HEK293 (cell line): Measurements from ENCODE around the gene ANKRD9.

Experiments used
- BCL11A ChIP-seq: fragments of 450-650 bp; formaldehyde crosslinking; IDR thresholded peaks from 2 replicates; pipeline ENCODE4 v1.5.1; 2016; ENCODE audit warnings: low read depth, missing biosample characterization, missing genetic modification characterization
- FEZF1 ChIP-seq: fragments of 450-650 bp; formaldehyde crosslinking; IDR thresholded peaks from 2 replicates; pipeline ENCODE4 v1.5.1; 2016; ENCODE audit warnings: missing biosample characterization, missing genetic modification characterization
- GFI1B ChIP-seq: fragments of 450-650 bp; formaldehyde crosslinking; IDR thresholded peaks from 2 replicates; pipeline ENCODE4 v1.5.1; 2016; ENCODE audit warnings: missing biosample characterization, missing genetic modification characterization
- PRDM1 ChIP-seq: fragments of 450-650 bp; formaldehyde crosslinking; IDR thresholded peaks from 2 replicates; pipeline ENCODE4; 2016; ENCODE audit warnings: missing biosample characterization, missing genetic modification characterization
- SCRT1 ChIP-seq: fragments of 450-650 bp; formaldehyde crosslinking; IDR thresholded peaks from 2 replicates; pipeline ENCODE4 v1.5.1; 2016; ENCODE audit warnings: missing biosample characterization, missing genetic modification characterization, borderline replicate concordance
- SP2 ChIP-seq: fragments of 450-650 bp; formaldehyde crosslinking; IDR thresholded peaks from 2 replicates; pipeline ENCODE4 v1.5.1; 2016; ENCODE audit warnings: missing biosample characterization, missing genetic modification characterization
- YY1 ChIP-seq: fragments of 450-650 bp; formaldehyde crosslinking; IDR thresholded peaks from 2 replicates; pipeline ENCODE4 v1.5.1; 2018; ENCODE audit warnings: missing biosample characterization, missing genetic modification characterization
- ZEB2 ChIP-seq: fragments of 450-650 bp; formaldehyde crosslinking; IDR thresholded peaks from 2 replicates; pipeline ENCODE4 v1.5.1; 2016; ENCODE audit warnings: missing biosample characterization, missing genetic modification characterization
- ZNF266 ChIP-seq: fragments of 450-650 bp; formaldehyde crosslinking; IDR thresholded peaks from 2 replicates; pipeline ENCODE4 v1.5.1; 2016; ENCODE audit warnings: missing biosample characterization, missing genetic modification characterization, low read depth
- ZNF530 ChIP-seq: fragments of 450-650 bp; formaldehyde crosslinking; IDR thresholded peaks from 2 replicates; pipeline ENCODE4 v1.5.1; 2016; ENCODE audit warnings: low read depth, missing biosample characterization, missing genetic modification characterization
- ZNF785 ChIP-seq: fragments of 450-650 bp; formaldehyde crosslinking; IDR thresholded peaks from 2 replicates; pipeline ENCODE4 v1.5.1; 2016; ENCODE audit warnings: missing biosample characterization, missing genetic modification characterization
- TF ChIP-seq, protein P1 (sequence below): fragments of 450-650 bp; formaldehyde crosslinking; IDR thresholded peaks from 2 replicates; pipeline ENCODE4 v1.5.1; 2016; ENCODE audit warnings: missing biosample characterization, missing genetic modification characterization
- TF ChIP-seq, protein P2 (sequence below): fragments of 450-650 bp; formaldehyde crosslinking; IDR thresholded peaks from 2 replicates; pipeline ENCODE4 v1.5.1; 2016; ENCODE audit warnings: missing biosample characterization, missing genetic modification characterization
- TF ChIP-seq, protein P3 (sequence below): fragments of 450-650 bp; formaldehyde crosslinking; IDR thresholded peaks from 2 replicates; pipeline ENCODE4 v1.5.1; 2016; ENCODE audit warnings: missing biosample characterization, missing genetic modification characterization

DNA sequence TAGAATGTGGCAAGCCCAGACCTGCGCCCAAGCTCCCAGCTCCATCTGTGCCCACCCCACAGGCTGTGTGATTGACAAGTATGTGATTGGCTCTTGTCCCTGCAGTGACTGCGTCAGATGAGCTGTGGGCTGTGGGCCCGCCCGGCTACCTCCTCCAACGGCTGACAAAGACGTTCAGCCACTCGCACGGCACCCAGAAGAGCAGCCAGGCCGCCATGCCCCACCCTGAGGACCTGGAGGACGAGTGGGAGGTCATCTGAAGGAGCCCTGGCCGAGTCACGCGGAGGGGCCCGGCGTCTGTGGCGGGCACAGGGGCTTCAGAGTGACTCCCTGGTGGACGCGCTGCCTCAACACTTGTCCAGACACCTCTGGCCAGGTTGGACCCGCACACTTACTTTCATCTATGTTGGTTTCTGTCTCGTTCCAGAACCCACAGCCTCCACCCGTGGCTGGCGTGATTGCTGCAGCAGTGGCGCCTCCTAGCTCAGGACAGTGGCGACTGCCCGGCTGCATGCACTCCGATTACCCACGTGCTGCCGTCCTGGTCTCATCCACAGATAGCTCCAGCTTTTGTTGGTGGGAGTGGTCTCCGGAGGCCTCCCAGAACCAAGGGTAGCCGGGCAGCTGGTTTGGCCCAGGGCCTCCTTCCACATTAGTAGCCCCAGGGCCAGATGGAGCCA is 11.4 kb downstream of the ANKRD9 start:
- no peak for TF ChIP-seq SP2 (tag by site-specific recombination)
- TF ChIP-seq, protein P1, sequence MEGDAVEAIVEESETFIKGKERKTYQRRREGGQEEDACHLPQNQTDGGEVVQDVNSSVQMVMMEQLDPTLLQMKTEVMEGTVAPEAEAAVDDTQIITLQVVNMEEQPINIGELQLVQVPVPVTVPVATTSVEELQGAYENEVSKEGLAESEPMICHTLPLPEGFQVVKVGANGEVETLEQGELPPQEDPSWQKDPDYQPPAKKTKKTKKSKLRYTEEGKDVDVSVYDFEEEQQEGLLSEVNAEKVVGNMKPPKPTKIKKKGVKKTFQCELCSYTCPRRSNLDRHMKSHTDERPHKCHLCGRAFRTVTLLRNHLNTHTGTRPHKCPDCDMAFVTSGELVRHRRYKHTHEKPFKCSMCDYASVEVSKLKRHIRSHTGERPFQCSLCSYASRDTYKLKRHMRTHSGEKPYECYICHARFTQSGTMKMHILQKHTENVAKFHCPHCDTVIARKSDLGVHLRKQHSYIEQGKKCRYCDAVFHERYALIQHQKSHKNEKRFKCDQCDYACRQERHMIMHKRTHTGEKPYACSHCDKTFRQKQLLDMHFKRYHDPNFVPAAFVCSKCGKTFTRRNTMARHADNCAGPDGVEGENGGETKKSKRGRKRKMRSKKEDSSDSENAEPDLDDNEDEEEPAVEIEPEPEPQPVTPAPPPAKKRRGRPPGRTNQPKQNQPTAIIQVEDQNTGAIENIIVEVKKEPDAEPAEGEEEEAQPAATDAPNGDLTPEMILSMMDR (tag by site-specific recombination) = no peak
- TF ChIP-seq GFI1B (tag by site-specific recombination) = no peak
- TF ChIP-seq, protein P2, sequence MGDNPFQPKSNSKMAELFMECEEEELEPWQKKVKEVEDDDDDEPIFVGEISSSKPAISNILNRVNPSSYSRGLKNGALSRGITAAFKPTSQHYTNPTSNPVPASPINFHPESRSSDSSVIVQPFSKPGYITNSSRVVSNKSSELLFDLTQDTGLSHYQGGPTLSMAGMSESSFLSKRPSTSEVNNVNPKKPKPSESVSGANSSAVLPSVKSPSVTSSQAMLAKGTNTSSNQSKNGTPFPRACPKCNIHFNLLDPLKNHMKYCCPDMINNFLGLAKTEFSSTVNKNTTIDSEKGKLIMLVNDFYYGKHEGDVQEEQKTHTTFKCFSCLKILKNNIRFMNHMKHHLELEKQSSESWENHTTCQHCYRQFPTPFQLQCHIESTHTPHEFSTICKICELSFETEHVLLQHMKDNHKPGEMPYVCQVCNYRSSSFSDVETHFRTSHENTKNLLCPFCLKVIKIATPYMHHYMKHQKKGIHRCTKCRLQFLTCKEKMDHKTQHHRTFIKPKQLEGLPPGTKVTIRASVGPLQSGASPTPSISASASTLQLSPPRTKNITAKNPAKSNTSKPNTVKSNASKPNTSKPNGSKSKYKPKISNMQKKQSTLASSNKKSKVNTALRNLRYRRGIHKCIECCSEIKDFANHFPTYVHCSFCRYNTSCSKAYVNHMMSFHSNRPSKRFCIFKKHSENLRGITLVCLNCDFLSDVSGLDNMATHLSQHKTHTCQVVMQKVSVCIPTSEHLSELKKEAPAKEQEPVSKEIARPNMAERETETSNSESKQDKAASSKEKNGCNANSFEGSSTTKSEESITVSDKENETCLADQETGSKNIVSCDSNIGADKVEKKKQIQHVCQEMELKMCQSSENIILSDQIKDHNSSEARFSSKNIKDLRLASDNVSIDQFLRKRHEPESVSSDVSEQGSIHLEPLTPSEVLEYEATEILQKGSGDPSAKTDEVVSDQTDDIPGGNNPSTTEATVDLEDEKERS (tag by site-specific recombination) = no peak
- no peak for TF ChIP-seq ZNF266 (tag by site-specific recombination)
- TF ChIP-seq PRDM1 (tag by site-specific recombination) = no peak
- TF ChIP-seq, protein P3, sequence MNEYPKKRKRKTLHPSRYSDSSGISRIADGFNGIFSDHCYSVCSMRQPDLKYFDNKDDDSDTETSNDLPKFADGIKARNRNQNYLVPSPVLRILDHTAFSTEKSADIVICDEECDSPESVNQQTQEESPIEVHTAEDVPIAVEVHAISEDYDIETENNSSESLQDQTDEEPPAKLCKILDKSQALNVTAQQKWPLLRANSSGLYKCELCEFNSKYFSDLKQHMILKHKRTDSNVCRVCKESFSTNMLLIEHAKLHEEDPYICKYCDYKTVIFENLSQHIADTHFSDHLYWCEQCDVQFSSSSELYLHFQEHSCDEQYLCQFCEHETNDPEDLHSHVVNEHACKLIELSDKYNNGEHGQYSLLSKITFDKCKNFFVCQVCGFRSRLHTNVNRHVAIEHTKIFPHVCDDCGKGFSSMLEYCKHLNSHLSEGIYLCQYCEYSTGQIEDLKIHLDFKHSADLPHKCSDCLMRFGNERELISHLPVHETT (tag by site-specific recombination) = no peak
- TF ChIP-seq FEZF1 = no peak
- TF ChIP-seq SCRT1 = no peak
- no peak for TF ChIP-seq BCL11A (tag by site-specific recombination)
- TF ChIP-seq ZNF530 (tag by site-specific recombination) = no peak
- no peak for TF ChIP-seq ZNF785 (tag by site-specific recombination)
- no peak for TF ChIP-seq YY1 (tag by site-specific recombination)
- TF ChIP-seq ZEB2 (tag by site-specific recombination) = no peak
